Measurements from ENCODE around the gene WDFY2. TPM values are rescaled to one million over a fixed set of nuclear protein-coding genes. Genes with fewer than 3 reads are reported as not detected.
A peak's percentile ranks its signal among the peaks of the same experiment; 100 is the strongest.

The WDFY2 gene
- total and polyA plus RNA-seq, 2 of the 13 experiments (the other 11 are each of a cell fraction or from before 2014, with no cell fraction given) = 22.6 to 27.0 TPM

DNA sequence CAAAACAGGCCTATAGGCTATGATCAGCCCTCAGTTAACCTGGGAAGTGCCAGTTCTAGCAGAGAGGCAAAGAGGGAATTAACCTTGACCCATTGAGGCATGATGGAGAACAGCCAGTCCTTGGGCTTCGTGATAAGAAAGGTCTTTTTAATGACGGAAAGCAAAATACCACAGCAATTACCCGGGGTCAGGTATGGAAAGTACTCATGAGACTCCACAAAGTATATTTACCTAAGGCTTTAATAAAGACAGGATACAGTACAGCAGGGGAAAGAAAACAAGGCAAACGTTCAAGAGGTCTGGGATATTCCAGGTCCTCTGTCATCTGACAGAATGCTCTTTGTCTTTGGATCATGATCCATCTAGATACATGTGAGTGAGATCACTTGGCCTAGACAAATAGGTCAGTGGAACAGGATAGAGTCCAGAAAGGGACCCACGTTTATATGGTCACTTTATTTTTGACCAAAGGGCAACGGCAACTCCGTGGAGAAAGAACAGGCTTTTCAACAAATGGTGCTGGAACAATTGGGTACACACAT lies 52.2 kb downstream of the WDFY2 start (continued):
- TF ChIP-seq EEA1 (CRISPR knock-in tag; IDR thresholded peaks at IDR 0.05; ENCODE audit: borderline replicate concordance) = no peak
- no peak for TF ChIP-seq ZNF749 (CRISPR knock-in tag; IDR thresholded peaks at IDR 0.05; ENCODE audit: borderline replicate concordance)
- TF ChIP-seq MXI1 (IDR thresholded peaks at IDR 0.05; ENCODE audit: borderline replicate concordance, low read depth, low read length) = peak; percentile 58; the same call in 1 of the 3 replicates
- 0 out of 2 replicates have a peak, but pooled peaks have one; percentile 18 for TF ChIP-seq ZNF256 (CRISPR knock-in tag; conservative IDR thresholded peaks at IDR 0.05)
- TF ChIP-seq ZBTB2 (CRISPR knock-in tag; IDR thresholded peaks at IDR 0.05; ENCODE audit: low read depth) = no peak
- peak; percentile 34 for TF ChIP-seq STAG1 (CRISPR knock-in tag; IDR thresholded peaks at IDR 0.05)
- no peak for TF ChIP-seq NRL (CRISPR knock-in tag; IDR thresholded peaks at IDR 0.05; ENCODE audit: borderline replicate concordance)
- no peak for TF ChIP-seq TCF12 (IDR thresholded peaks at IDR 0.05)
- TF ChIP-seq TCF12 (CRISPR knock-in tag; IDR thresholded peaks at IDR 0.05) = peak; percentile 87; the same call in 1 of the 2 replicates
- TF ChIP-seq GATAD2A (CRISPR knock-in tag; IDR thresholded peaks at IDR 0.05) = peak; percentile 93
- TF ChIP-seq STAT5B (CRISPR knock-in tag; IDR thresholded peaks at IDR 0.05) = no peak
- TF ChIP-seq YEATS4 (CRISPR knock-in tag; IDR thresholded peaks at IDR 0.05; ENCODE audit: borderline replicate concordance) = peak; percentile 66; the same call in 1 of the 2 replicates
- TF ChIP-seq SNAPC2 (CRISPR knock-in tag; IDR thresholded peaks at IDR 0.05) = no peak
- TF ChIP-seq NKX3-1 (CRISPR knock-in tag; IDR thresholded peaks at IDR 0.05) = peak; percentile 85
- no peak for TF ChIP-seq SRSF9 (IDR thresholded peaks at IDR 0.05; ENCODE audit: borderline replicate concordance, insufficient read depth, low read depth, low read length, poor library complexity, severe bottlenecking)
- TF ChIP-seq CEBPG (CRISPR knock-in tag; IDR thresholded peaks at IDR 0.05) = peak; percentile 66
- 0 out of 2 replicates have a peak, but pooled peaks have one; percentile 71 for TF ChIP-seq SATB2 (CRISPR knock-in tag; IDR thresholded peaks at IDR 0.05)
- TF ChIP-seq REXO4 (CRISPR knock-in tag; IDR thresholded peaks at IDR 0.05; ENCODE audit: borderline replicate concordance) = no peak
- TF ChIP-seq ZNF296 (CRISPR knock-in tag; conservative IDR thresholded peaks at IDR 0.05) = no peak
- TF ChIP-seq ZNF484 (CRISPR knock-in tag; IDR thresholded peaks at IDR 0.05; ENCODE audit: borderline replicate concordance, low read depth) = no peak
- peak; percentile 73 for TF ChIP-seq CREB1 (IDR thresholded peaks at IDR 0.05)
- peak; percentile 59 for TF ChIP-seq CREB1 (CRISPR knock-in tag; IDR thresholded peaks at IDR 0.05)
- TF ChIP-seq TERF1 (CRISPR knock-in tag; IDR thresholded peaks at IDR 0.05) = no peak
- no peak for TF ChIP-seq ZNF737 (CRISPR knock-in tag; IDR thresholded peaks at IDR 0.05; ENCODE audit: borderline replicate concordance)
- TF ChIP-seq ZNF747 (CRISPR knock-in tag; IDR thresholded peaks at IDR 0.05; ENCODE audit: borderline replicate concordance) = no peak
- no peak for TF ChIP-seq ZNF30 (CRISPR knock-in tag; IDR thresholded peaks at IDR 0.05)
- TF ChIP-seq HNRNPL (IDR thresholded peaks at IDR 0.05; ENCODE audit: low read depth, low read length) = no peak
- no peak; the same call in 1 of the 2 replicates for TF ChIP-seq ZNF337 (CRISPR knock-in tag; IDR thresholded peaks at IDR 0.05; ENCODE audit: borderline replicate concordance, low read depth)
- no peak for TF ChIP-seq KLF9 (CRISPR knock-in tag; IDR thresholded peaks at IDR 0.05; ENCODE audit: low read depth)
- TF ChIP-seq, protein P1, sequence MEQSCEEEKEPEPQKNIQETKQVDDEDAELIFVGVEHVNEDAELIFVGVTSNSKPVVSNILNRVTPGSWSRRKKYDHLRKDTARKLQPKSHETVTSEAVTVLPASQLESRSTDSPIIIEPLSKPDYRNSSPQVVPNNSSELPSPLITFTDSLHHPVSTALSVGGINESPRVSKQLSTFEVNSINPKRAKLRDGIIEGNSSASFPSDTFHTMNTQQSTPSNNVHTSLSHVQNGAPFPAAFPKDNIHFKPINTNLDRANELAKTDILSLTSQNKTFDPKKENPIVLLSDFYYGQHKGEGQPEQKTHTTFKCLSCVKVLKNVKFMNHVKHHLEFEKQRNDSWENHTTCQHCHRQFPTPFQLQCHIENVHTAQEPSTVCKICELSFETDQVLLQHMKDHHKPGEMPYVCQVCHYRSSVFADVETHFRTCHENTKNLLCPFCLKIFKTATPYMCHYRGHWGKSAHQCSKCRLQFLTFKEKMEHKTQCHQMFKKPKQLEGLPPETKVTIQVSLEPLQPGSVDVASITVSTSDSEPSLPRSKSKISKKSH (CRISPR knock-in tag; IDR thresholded peaks at IDR 0.05; ENCODE audit: borderline replicate concordance) = no peak

All from HepG2 (cell line).